Raji (cell line): ENCODE data around the gene WDR27.

ENCODE experiments used
- POLR2A ChIP-seq: IDR thresholded peaks from 2 replicates; pipeline ENCODE4 v1.6.1; 2011; ENCODE audit warnings: low read depth, low read length, control low read depth; ENCODE audit not compliant: insufficient read depth

The WDR27 gene

GRCh38 chr6:169452869-169453620 is 248.8 kb downstream of the WDR27 start:
- TF ChIP-seq POLR2A = no peak

DNA sequence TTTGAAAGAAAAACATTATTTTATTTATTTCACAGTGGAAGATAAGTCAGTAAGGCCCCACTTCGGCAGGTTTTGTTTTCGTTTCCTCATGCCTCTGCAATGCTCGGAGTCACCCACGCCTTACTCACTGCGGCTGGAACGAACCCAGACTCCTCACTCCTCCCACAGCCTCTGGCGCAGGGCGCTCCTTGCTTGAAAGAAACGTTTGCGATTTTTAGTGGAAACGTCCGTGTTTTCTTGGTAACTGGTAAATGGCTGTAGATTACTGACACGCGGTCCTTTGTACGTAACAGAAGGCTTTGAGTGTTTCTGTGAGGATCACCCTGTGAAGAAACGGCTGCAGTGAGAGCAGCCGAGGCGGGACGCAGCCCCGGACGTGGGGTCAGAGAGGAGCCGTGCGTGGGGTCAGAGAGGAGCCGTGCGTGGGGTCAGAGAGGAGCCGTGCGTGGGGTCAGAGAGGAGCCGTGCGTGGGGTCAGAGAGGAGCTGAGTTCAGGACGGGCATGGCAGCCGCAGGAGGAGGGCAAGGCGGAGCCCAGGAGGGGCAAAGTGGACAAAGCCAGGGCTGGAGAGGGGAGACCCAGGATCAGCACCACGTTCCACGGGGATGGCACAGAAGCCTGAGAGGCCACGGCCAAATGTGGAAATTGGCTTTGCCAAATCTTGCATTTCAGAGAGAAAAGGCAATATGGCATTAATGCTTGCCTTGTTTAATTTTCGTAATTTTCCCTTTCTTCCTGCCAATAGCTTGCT is 249.5 kb downstream of the WDR27 start:
- no peak for TF ChIP-seq POLR2A

- no peak for TF ChIP-seq POLR2A
These were observed 250.6 kb downstream of the WDR27 start for GRCh38 chr6:169451065-169451838.

DNA sequence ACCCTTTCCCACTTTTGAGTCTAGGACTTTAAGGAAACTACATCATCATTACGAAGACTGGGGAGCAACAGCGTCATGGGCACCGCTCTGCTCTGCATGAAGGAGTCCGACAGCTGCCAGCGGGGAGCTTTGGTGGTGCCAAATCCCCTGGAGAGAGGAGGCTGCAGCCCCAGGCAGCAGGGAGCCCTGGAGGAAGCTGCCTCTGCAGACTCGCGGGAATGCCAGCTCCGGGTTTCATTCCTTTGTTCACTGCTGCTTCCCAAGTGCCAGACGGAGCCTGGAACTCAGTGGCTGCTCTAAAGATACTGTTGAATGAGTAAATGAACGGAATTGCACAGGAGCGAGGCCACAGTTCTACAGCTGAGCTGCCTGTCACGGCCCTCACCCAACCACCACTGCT is 251.7 kb downstream of the WDR27 start:
- TF ChIP-seq POLR2A = no peak

- no peak for TF ChIP-seq POLR2A
These were observed 252.6 kb downstream of the WDR27 start for GRCh38 chr6:169449221-169449620.

GRCh38 chr6:169445661-169446581 is 255.9 kb downstream of the WDR27 start:
- TF ChIP-seq POLR2A = no peak

DNA sequence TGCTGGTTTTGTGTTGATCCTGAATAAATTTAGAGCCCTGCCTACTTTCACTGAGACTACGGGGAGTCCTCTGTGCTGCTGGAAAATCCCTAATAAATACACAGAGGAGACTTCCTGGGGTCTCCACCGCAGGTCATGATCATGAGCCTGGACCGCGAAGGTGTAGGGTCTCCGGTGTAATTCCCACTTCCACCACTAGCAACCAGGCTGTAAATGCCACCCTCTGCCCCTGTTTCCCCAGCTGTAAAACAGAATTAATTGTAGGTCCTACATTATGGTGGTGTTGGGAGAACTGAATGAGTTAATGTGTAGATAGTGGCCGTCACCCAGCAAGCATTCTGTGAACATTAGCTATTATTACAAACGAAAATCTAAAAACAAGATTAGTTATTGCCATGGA is 256.6 kb downstream of the WDR27 start:
- no peak for TF ChIP-seq POLR2A

DNA sequence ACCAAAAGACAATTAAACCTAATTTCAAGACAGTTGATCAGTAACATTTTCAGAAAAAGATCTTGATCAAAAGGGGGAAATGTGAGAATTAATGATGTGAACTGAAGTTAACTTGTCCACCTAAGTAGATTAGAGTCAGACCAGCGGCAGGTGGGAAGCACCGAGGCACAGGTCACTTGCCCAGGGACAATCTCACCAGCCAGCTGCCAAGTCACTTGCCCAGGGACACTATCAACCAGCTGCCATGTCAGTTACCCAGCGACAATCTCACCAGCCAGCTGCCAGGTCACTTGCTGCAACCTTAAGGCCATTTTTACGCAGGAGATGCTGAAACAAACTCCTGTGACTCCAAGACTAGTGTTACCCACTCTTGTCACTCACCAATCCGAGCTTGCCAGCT is 260.5 kb downstream of the WDR27 start:
- TF ChIP-seq POLR2A = no peak

DNA sequence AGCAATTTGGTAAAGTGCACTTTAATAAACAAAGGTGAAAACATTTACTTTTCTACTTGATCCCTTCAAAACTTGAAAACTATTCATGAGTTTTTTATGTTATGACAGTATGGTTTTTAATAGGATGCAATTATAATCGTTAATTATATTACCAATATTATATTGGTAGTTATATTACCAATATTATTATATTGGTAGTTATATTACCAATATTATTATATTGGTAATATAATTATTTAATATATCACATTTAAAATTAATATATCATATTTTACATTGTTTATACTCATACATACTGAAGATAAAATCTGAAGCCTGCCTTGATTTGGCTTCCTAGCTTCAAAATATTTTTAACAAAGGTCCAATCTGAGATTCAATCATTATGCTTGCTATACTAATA is 262.1 kb downstream of the WDR27 start:
- no peak for TF ChIP-seq POLR2A

DNA sequence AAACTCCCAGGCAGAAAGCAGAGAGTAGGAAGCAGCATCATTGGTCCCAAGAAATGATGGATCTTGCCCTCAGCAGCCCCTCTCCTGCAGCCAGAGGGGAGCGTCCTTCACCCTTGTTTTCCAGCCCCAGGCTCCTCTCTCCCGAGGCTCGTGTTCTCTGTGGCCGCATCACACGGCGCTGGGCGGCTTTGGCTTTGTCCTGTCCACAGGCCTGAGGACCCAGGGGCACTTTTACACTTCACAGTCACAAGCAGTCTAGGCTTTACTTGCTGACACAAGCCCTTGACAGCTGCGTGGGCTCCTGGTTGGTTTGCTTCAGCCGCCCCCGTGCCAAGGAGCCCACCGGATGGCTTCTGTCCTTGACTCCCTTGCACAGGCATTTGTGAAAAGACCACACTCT is 272.8 kb downstream of the WDR27 start:
- TF ChIP-seq POLR2A = no peak

DNA sequence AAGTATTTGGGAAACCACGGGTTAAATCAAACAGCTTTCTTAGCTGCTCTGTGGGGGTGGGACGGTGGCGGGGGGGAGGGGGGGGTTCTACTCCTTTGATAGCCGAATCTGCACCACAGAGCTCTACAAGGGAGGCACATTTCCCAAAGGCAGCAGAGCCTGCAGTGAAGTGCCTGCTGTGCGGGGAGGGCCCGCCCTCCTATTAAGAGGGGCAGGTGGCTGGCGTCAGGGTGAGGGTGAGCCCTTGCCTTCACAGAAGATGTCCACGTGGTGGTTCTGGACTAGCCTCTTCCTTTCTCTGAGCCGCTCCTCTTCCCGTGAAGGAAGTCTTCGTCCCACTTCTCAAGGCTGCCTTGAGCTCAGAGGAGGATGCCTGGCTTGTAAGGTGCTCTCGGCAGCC is 273.3 kb downstream of the WDR27 start:
- TF ChIP-seq POLR2A = no peak

DNA sequence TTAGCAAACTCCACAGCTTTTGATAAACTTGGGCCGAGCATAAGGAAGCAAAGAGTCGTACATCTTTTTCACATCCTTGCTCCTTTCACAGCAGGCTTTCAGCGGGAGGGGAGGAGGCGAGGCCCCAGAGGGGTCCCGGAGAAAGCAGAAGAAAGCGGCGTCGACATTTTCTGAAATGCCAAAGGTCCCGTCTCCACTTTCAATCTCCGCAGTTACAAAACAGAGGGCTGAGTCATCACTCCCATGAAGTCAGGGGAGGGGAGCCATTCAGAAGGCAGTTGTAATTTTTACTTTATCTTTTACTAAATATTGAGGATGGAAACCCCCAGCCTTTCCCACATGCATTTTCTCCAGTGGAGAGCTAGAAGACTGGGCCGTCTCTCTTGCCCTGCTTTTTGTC is 274.0 kb downstream of the WDR27 start:
- no peak for TF ChIP-seq POLR2A

GRCh38 chr6:169426611-169427010 is 275.2 kb downstream of the WDR27 start:
- TF ChIP-seq POLR2A = no peak

DNA sequence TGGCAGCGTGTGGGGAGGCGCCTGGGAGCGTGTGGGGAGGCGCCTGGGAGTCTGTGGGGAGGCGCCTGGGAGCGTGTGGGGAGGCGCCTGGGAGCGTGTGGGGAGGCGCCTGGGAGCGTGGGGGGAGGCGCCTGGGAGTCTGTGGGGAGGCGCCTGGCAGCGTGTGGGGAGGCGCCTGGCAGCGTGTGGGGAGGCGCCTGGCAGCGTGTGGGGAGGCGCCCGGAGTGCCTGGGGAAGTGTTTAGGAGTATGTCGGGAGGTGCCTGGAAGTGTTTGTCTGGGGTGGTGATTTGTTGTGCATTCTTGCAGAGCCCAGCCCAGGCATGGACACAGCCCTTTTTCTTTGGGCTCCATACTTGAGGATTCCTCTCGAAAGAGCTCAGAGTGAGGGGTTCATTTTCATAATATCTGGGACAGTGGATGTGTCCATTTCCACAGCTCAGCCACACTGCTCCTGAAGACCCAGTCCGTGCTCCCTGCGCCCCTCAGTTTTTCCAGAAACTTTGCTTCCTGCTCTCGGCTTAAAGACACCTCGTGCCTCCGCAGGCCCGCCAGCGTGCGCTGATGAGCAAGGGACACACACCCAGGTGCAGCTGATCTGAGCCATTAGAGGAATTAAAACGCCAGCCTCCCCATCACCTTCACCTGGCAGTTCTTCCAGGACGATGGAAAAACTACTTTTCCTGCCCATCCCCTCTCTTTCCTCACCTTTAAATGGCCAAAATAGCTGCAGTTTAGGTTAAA is 276.0 kb downstream of the WDR27 start:
- no peak for TF ChIP-seq POLR2A
